ENCODE results near the gene STX1B.
A peak's percentile ranks its signal among the peaks of the same experiment; 100 is the strongest.

The STX1B gene

DNA sequence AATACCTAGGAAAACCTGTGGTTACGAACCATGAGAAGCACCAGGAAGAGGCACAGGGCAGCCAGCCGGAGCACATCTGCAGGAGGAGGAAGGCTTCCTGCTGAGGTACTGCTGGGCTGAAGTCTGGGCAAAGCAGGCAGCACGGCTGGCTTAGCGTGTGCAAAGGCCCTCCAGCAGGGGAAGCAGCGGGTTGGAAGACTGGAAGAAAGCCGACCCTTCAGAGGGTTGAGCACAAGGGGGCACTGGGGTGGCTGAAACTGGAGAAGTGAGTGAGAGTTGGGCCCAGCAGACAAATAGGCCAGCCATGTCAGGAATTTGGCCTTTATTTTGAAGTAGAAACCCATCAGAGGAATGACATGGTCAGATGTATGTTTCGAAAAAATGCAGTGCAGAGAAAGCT is 37.6 kb downstream of the STX1B start:
- DNase-seq: no peak

DNA sequence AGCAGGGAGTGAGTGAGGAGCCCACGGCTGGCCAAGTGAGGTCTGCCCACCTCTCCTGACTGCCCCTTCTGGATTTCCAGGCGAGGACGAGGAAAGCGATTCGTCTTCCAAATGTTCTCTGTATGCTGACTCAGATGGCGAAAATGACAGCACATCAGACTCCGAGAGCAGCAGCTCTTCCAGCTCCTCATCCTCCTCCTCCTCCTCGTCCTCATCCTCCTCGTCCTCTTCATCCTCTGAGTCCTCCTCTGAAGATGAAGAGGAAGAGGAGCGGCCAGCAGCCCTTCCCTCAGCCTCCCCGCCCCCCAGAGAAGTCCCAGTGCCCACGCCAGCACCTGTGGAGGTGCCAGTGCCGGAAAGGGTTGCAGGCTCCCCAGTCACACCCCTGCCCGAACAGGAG is 39.1 kb downstream of the STX1B start:
- no peak for DNase-seq

DNA sequence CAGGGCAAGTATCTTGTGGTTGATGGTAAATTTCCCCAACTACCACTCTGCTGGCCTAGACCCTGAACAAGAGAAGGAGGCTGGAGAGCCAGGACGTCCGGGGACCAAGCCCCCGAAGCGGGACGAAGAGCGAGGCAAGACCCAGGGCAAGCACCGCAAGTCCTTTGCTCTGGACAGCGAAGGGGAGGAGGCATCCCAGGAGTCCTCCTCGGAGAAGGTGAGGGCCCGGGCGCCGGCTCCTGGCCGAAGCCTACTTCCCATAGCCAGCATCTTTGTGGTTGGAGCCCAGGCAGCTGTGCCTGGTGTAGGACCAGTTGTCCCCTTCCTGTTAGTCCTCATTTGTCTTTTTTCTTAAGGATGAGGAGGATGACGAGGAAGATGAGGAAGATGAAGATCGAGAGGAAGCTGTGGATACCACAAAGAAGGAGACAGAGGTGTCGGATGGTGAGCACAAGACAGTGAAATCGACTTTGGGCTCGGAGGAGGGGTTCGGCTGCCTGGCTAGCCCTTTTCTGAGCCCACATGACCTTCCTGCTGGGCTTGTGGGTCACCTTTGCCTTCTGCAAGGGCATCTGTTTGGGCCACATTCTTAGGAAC is 41.1 kb downstream of the STX1B start:
- no peak for DNase-seq

DNA sequence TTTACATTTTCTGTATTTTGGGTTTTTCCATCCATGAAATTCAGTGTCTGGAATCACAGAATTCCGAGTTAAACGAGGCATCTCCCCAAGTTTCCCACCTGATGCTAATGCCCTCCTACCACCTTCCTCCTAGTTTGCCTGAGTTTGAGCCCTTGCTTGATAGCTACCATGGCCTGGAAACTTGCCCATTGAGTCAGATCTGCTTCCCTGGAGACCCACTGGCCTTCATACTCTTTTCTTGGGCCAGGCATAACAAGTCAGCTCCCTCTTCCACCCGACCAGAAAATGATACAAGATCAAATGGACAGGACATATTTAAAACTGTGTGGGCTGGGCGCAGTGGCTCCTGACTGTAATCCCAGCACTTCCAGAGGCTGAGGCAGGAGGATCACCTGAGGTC is 42.6 kb downstream of the STX1B start:
- no peak for DNase-seq

DNA sequence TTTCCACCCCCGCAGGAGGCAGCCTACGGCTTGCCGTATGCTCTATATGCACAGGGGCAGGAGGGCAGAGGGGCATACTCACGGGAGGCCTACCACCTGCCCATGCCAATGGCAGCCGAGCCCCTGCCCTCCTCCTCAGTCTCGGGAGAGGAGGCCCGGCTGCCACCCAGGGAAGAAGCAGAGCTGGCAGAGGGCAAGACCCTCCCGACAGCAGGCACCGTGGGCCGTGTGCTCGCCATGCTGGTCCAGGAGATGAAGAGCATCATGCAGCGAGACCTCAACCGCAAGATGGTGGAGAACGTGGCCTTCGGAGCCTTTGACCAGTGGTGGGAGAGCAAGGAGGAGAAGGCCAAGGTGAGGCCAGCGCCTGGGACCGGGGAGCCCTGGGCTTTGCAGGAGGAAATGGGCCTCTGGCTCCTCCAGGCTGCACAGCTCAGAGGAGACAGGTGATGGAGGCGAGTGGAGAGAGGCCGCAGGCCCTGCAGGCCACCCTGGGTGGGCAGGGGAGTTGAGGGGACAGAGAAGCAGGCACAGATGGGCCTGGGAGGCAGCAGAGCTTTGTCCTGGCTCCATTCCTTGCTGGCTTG is 44.3 kb downstream of the STX1B start:
- no peak for DNase-seq

DNA sequence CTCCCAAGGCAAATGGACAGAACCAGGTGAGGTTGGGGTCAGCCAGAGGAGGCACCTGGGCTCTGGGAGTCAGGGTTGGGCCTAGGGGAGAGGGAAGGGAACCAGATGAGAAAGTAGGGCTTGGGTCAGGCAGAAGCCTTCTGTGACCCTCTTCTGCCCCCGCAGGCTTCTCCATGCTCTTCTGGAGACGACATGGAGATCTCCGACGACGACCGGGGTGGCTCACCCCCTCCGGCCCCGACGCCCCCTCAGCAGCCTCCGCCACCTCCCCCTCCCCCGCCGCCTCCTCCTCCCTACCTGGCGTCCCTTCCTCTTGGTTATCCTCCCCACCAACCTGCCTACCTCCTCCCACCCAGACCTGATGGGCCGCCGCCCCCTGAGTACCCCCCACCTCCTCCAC is 45.0 kb downstream of the STX1B start:
- no peak for DNase-seq

DNA sequence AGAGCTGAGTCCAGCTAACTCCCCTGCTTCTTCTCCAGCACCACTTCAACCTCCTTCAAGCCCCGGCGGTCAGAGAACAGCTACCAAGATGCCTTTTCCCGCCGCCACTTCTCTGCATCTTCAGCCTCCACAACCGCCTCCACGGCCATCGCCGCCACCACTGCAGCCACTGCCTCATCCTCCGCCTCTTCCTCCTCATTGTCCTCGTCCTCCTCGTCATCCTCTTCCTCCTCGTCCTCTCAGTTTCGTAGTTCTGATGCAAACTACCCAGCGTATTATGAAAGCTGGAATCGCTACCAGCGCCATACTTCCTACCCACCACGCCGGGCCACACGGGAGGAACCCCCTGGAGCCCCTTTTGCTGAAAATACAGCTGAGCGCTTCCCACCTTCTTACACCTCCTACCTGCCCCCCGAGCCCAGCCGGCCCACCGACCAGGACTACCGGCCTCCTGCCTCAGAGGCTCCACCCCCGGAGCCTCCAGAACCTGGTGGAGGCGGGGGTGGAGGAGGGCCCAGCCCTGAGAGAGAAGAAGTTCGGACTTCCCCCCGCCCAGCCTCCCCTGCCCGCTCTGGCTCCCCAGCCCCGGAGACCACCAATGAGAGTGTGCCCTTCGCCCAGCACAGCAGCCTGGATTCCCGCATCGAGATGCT is 45.7 kb downstream of the STX1B start:
- DNase-seq: no peak

DNA sequence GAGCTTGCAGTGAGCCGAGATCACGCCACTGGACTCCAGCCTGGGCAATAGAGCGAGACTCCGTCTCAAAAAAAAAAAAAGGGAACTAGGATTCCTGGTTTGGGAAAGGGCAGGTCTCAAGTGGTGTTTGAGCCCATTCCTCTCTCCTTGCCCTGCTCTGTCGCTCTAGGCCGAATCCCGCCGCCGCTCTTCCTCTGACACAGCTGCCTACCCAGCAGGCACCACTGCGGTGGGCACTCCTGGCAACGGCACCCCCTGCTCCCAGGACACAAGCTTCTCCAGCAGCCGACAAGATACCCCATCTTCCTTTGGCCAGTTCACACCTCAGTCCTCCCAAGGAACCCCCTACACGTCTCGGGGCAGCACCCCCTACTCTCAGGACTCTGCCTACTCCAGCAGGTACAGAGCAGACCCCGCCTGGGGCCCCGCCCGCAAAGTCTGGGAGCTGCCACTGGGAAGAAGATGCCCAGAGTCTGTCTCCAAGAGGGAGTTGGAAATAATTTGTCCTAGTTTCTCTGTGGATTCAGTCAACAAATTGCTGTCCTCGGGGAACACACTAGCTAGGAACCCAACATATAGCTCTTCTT is 46.4 kb downstream of the STX1B start:
- DNase-seq: no peak

DNA sequence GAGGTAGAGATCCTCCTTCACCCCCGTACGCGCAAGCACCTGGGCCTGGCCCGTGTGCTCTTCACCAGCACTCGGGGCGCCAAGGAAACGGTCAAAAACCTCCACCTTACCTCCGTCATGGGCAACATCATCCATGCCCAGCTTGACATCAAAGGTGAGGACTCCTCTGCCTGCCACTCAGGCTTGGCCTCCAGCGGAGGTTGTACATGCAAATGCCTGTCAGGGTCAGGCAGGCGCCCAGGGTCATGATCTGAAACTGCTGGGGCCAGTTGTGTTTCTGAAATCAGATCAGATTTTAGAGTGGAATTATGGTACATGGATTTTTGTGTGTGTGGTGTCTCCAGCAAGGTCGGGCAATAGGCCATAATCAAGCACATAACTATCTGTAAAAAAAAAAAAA is 49.1 kb downstream of the STX1B start:
- DNase-seq: no peak

DNA sequence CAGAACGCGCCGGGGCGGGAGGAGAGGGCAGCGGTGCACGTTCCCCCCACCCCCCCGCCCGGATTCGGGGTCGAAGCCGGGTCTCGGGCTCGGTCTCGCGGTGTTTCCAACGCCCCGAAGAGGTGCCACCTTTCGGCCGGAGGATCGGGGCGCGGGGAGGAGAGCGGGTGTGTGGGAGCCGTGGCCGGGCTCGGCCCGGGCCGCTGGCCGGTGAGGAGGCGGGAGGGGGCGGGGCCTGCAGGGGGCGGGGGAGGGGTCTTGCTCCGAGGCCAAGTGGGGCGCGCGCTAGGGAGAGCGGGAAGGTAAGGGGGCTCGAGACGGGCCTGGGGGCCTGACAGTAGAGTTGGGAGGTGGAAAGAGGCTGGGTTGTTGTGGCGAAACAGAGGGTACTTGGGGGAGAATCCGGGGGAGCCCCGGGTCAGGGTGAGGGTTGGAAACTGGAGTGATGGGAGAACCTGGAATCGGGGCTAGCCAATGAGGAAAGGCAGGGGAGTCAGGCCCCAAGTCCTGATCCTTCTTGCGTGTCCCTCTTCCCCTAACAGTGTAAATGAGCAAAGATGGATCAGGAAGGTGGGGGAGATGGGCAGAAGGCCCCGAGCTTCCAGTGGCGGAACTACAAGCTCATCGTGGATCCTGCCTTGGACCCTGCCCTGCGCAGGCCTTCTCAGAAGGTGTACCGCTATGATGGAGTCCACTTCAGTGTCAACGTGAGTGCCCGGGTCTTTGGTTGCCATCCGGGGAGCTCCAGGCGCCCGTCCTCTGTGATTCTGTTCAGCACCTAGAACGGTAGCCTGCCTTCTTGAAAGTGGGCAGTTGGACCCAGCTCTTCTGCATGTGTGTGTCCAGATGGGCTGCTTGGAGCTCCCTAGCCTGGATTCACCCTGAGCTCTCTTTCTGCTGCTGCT is 52.0 kb downstream of the STX1B start:
- no peak for DNase-seq

DNA sequence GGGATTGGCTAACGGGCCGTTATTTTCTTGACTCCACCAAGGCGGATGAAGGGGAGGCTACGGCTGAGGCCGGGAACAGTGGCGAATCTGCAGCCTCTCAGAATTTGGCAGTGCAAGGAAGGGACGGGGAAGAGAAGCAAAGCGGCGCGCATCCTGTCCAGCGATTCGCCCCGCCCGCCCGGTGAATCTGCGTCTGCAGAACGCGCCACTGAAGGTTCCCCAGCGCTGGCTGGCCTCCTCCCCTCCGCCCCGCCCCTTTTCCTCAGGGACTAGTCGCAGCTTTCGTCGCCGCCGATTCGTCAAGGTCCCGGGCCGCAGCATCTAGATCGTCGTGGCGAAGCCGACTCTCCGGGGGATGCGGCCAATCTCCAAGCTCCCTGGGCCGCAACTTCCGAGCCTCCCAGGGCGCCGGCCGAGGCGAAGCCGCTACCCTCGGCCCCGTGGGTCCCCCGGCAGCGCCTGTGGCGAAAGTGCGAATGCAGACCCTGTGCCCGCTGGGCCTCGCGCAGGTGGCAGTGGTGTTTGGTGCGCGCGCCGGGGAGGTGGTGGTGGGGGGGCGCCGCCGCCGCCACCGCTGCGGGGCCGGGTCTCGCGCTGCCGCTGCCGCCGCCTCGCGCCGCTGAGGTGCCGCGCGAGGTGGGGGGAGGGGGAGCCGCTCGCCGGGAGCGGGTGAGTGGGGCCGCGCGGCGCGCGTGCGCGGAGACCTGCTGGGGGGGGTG is 52.8 kb downstream of the STX1B start, which contains the start of gene SETD1A:
Gene SETD1A, plus strand, starts transcription at position 299 of the 719 bp plus-strand sequence. CDS start 978 bp downstream, outside the sequence.
- DNase-seq: peak; percentile 92 to 95

DNA sequence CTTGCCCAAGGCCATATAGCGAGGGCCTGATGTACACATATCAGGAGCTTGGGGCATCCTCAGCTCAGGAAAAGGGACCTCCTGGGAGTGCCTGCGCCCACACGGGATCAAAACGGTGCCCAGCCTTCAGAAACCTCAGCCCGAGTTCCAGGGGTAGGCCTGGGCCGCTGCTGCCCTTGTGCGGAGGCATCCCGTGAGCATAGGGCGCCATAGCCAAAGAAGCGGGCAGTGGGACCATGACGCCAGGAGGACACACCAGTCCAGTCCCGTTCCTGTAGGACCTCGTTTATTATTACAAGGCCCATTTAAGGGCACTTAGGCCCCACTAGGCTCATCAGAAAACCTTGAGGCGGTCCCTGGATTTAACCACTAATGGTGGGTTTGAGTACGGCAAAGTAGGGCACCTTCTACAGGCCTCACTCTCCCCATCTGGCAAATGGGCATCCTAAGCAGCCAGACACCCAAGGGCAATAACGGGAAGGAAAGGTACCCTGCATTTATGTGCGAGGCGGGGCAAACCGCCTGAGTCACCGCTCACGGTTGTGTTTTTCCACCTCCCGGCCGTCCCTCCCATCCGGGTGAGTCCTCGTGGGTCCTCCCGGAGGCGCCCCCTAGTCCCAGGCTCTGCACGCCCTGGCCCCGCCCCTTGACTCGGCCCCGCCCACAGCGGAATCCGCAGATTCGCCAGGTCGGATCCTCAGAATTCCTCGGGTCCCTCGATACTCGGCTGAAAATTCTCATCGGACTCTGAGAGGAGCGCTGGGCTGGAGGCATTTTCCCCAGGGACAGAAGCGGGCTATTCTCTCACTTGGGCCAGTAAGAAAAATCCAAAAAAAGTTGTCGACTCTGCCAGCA is 53.6 kb downstream of the STX1B start:
- DNase-seq: peak; percentile 70 to 73

DNA sequence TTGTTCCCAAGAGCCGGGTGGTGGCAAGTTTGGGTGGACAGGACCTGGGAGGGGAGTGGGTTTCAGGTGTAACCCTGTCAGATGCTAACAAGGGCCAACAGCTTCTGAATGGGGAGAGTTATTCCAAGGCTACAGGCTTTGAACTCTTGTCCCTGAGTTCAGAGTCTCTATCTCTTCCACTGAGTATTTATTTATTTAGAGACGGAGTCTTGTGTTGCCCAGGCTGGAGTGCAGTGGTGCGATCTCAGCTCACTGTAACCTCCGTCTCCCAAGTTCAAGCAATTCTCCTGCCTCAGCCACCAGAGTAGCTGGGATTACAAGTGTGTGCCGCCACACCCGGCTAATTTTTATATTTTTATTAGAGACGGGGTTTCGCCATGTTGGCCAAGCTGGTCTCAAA is 55.4 kb downstream of the STX1B start:
- DNase-seq: no peak

DNA sequence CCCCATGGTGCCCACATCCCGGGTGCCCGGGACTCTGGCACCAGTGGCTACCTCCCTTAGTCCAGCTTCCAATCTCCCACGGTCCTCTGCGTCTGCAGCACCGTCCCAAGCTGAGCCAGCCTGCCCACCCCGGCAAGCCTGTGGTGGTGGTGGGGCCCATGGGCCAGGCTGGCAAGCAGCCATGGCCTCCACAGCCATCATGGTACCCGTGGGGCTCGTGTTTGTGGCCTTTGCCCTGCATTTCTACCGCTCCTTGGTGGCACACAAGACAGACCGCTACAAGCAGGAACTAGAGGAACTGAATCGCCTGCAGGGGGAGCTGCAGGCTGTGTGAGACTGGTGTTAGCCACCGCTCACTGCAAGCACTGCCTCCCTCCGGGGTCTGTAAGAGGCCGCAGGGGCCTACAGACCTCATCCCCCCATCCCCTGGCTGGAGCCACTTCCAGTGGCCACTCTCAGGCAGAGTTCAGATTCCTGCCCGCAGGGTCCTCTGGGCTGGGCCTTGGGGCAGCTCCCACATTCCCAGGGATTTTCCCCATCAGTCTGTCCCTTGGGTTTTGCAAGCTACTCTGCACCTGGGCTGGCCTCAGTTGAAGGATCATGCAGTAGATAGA is 56.8 kb downstream of the STX1B start:
- DNase-seq: peak; percentile 13 to 37

DNA sequence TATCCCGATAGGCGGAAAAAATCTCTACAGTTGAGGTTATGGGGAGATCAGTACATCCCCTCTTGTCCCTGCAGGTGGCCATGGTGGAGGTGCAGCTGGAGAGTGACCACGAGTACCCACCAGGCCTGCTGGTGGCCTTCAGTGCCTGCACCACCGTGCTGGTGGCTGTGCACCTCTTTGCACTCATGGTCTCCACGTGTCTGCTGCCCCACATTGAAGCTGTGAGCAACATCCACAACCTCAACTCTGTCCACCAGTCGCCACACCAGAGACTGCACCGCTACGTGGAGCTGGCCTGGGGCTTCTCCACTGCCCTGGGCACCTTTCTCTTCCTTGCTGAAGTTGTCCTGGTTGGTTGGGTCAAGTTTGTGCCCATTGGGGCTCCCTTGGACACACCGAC is 57.3 kb downstream of the STX1B start:
- no peak for DNase-seq

DNA sequence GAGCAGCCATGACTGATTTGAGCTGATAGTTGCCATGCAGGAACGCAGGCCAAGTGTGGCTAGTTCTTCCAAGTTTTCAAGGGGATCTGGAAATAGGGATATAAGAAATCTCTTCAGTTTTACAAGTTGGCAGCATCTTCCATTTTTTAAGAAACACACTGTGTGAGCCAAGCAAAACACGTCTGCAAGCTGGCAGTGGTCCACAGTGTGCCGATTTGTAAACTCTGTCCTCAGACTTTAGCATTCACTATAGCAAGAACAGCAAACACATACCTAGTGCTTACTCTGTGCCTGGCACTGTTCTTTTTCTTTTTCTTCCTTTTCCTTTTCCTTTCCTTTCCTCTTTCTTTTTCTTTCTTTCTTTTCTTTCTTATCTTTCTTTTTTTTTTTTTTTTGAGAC is 58.7 kb downstream of the STX1B start:
- DNase-seq: no peak

DNA sequence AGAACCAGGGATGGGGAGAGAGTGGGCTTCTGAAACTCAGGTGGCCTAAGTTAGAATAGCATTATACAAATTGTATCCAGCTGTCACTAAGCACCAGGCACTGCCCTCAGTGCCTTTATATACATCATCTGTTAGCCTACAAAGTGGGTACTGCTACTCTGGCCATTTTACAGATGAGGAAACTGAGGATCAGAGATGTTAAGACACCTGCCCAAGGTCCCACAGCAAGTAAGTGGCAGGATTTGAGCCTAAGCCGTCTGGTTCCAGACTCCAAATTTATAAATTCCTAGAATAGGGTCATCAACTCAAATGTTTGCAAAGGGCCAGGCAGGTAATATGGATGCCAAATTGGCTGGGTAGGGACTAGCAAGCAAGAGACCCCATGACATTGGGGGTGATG is 59.2 kb downstream of the STX1B start:
- DNase-seq: no peak

DNA sequence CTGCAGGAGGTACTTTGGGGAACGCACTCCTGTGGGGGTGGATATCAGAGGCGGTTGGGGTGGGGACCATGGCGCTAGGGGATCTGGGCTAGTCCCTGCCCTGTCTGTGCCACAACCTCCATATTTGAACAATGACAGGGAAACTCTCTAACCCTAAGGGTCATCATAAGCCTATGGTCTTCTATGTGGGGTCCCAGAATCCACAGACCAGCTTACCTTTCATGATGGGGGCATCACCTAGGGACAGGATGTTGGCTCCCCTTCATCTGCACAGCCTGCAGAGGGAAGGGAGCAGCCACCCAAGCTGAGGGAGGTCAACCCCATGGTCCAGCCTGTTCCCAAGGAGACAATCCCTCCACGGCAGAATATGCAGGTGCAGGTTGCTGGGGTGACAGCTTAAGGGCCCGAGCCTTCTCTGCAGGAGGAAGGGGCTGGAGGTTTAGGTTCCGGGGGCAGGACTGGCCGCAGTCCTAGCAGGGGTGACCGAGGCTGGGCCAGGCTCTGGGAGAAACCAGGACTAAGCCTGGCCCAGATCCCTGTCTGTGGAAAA is 59.8 kb downstream of the STX1B start:
- DNase-seq: no peak

DNA sequence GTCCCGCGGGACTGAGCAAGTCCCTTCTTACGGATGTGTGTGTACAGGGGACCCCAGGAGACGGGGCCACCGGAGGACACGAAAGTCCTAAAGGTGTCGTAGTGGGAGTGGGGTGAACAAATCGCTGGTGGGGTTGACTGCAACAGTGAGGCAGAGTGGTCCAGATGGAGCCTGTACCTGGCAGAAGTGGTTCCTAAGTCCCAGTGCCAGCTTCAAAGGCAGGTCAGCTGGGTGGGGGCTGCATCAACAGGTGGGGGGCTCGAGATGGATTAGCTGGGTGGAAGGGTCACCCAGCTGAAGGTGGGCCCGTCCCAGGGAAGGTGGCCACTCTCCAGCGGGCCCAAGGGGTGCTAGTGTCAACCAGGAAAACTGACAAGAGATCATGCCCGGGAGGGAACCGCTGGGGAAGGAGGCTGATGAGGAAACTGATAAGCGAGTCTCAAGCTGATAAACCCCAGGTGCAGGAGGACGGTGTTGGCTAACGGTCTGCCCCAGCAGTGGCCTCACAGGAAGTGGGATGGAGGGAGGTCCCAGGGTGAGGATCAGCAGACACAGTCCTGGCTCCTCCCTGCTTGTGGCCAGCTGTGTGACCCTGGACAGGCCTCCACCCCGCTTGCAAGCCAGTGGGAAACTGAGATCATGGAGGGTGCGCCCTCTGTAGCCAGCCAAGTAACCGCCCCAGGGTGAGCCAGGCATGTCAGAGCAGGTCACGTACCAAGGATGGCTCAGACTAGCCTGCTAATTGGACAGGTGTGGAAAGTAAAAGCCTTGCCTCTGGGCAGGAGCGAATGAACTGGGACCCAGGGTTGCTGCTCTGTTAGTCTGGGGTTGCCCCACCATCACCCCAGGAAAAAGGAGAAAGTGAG is 60.6 kb downstream of the STX1B start:
- peak in 1 of 2 donors; percentile 15 for DNase-seq

Measured in hippocampal formation (tissue), 2 donors.